Keratinocyte (primary cell): ENCODE data around the gene KIFC3. TPM values are rescaled to one million over a fixed set of nuclear protein-coding genes. Genes with fewer than 3 reads are reported as not detected.

Experiments
- DNase-seq: peaks from one replicate; pipeline ENCODE4 v3.0.0-alpha.2; 2011; ENCODE audit warnings: low read depth, missing footprints, low spot score
- FAIRE-seq: peaks from 2 replicates; lab custom pipeline; 2011; peaks lifted over from hg19 to GRCh38; lab: Jason Lieb, UNC
- H2AFZ ChIP-seq: 2 replicates; pipeline ENCODE4 v1.6.0; 2012; ENCODE audit warnings: low read length, control low read depth, inconsistent platforms; ENCODE audit not compliant: control insufficient read depth
- H3K27ac ChIP-seq: 2 replicates; pipeline ENCODE4 v1.5.1; 2011; ENCODE audit warnings: low read length; ENCODE audit not compliant: control insufficient read depth, insufficient read depth
- H3K27me3 ChIP-seq: 3 replicates; pipeline ENCODE4 v1.6.0; 2011; ENCODE audit warnings: low read length; ENCODE audit not compliant: control insufficient read depth, insufficient read depth; ENCODE audit errors: extremely low read depth
- H3K36me3 ChIP-seq, 2 experiments: 2 replicates in 1 of 2; 3 replicates in 1 of 2; pipeline ENCODE4 v1.5.1; 2011; ENCODE audit warnings: low read length in 2 of 2, mild to moderate bottlenecking in 1 of 2; ENCODE audit not compliant: control insufficient read depth in 2 of 2, insufficient read depth in 2 of 2; ENCODE audit errors: extremely low read depth in 1 of 2
- H3K4me1 ChIP-seq: 3 replicates; pipeline ENCODE4 v1.5.1; 2011; ENCODE audit warnings: low read length; ENCODE audit not compliant: control insufficient read depth, insufficient read depth; ENCODE audit errors: extremely low read depth
- H3K4me2 ChIP-seq: 3 replicates; pipeline ENCODE4 v1.6.0; 2011; ENCODE audit warnings: low read depth, low read length; ENCODE audit not compliant: control insufficient read depth, insufficient read depth; ENCODE audit errors: extremely low read depth
- H3K4me3 ChIP-seq, 3 experiments: fragments of 200-600 bp in 1 of 3; sonication (generic) in 1 of 3; 2 replicates in 2 of 3; 3 replicates in 1 of 3; pipeline ENCODE4 v1.5.1; 2011 to 2016; ENCODE audit warnings: low read length in 3 of 3, mild to moderate bottlenecking in 3 of 3, control low read depth in 2 of 3, inconsistent platforms in 1 of 3, low read depth in 1 of 3, mixed read lengths in 1 of 3, mixed run types in 1 of 3, moderate library complexity in 1 of 3; ENCODE audit not compliant: control insufficient read depth in 2 of 3, insufficient read depth in 2 of 3; ENCODE audit errors: extremely low read depth in 1 of 3
- H3K79me2 ChIP-seq: 2 replicates; pipeline ENCODE4 v1.6.0; 2012; ENCODE audit warnings: low read length; ENCODE audit not compliant: control insufficient read depth, insufficient read depth
- H3K9ac ChIP-seq: 3 replicates; pipeline ENCODE4 v1.6.0; 2011; ENCODE audit warnings: low read length; ENCODE audit not compliant: control insufficient read depth, insufficient read depth; ENCODE audit errors: extremely low read depth
- H3K9me1 ChIP-seq: 3 replicates; pipeline ENCODE4 v1.6.0; 2011; ENCODE audit warnings: low read length; ENCODE audit not compliant: control insufficient read depth, insufficient read depth; ENCODE audit errors: extremely low read depth
- H3K9me3 ChIP-seq: 2 replicates; pipeline ENCODE4 v1.5.1; 2012; ENCODE audit warnings: low read depth, low read length; ENCODE audit not compliant: control insufficient read depth
- H4K20me1 ChIP-seq: 3 replicates; pipeline ENCODE4 v1.6.0; 2011; ENCODE audit warnings: low read length; ENCODE audit not compliant: control insufficient read depth, insufficient read depth; ENCODE audit errors: extremely low read depth
- EZH2 ChIP-seq: IDR thresholded peaks from one replicate; pipeline ENCODE4 v1.6.1; 2012; ENCODE audit warnings: inconsistent platforms, mild to moderate bottlenecking, low read length, moderate library complexity
- dilution Hi-C: fragments of 300-500 bp; cut with MboI; formaldehyde crosslinking; loops from one replicate; pipeline ENCODE4 v1.7.0; 2020; ENCODE audit warnings: low sequenced_read_pairs; ENCODE audit not compliant: extremely low pct_ligation_motif_present
- polyA plus RNA-seq, 5 experiments: library from polyadenylated mRNA; depleted of rRNA in 3 of 5; stranded (reverse) in 3 of 5; stranded (forward) in 1 of 5; unstranded in 1 of 5; fragments of >200 nt; gene quantifications; 1 replicate in 1 of 5; 2 replicates in 3 of 5; 3 replicates in 1 of 5; pipeline versions ENCODE4 v1.2.1 to v1.2.3, GENCODE V29; 2011 to 2012; ENCODE audit warnings: missing spikeins in 2 of 5, low read depth in 1 of 5, low replicate concordance in 1 of 5
- TF ChIP-seq, protein P1 (sequence below), 3 experiments: IDR thresholded peaks in 1 of 3; conservative IDR thresholded peaks in 1 of 3; optimal IDR thresholded peaks in 1 of 3; 2 replicates in 2 of 3; 3 replicates in 1 of 3; pipeline versions ENCODE3 to v1.5.1; 2011; ENCODE audit warnings: low read length in 3 of 3, mild to moderate bottlenecking in 3 of 3, moderate library complexity in 2 of 3, control low read depth in 1 of 3, inconsistent platforms in 1 of 3; ENCODE audit not compliant: insufficient read depth in 2 of 3; ENCODE audit errors: extremely low read depth in 1 of 3

Gene KIFC3
- polyA plus RNA-seq, 1 donor (not counting 4 experiments of a cell fraction or from before 2014, with no cell fraction given): 22.7 TPM

DNA sequence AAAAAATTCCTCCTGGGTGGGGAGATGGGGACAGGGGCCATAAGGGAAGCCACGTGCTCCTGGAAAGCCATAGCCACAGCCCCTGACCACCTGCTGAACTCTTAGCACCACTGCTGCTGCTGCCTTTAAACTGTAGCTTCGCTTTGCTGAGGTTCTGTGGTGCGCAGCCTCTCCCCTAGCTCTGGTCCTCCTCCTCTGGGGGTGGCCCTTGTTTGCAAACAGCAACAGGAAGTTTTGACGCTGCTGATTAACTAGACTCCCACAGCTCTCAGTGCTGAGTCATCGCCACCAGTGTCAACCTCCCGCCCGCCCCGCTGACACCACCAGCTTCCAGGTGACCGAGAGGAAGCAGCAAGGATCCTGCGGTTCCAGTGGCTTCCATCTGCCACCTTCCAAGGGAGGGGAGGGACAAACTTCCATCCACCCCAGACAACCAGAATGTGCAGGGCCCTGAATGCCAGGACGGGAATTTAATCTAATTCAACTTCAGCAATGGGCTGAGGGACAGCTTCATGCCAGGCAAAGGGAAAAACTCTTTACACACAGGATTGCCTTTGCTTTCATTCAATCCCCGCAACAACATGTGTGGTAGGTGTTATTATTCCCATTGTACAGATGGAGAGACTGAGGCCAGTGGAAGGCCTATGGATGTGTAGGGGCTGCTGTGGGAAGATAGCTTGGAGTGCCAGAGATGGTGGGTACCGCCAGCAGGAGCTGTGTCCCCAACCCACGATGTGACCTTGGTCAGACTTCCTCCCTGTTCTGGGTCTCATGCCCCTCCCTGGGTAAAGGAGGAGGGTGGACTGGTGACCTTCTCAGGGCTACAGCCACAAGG, 8.1 kb upstream of the KIFC3 start:
- H2AFZ ChIP-seq: peak overlapping the region; percentile 53
- TF ChIP-seq, protein P1, sequence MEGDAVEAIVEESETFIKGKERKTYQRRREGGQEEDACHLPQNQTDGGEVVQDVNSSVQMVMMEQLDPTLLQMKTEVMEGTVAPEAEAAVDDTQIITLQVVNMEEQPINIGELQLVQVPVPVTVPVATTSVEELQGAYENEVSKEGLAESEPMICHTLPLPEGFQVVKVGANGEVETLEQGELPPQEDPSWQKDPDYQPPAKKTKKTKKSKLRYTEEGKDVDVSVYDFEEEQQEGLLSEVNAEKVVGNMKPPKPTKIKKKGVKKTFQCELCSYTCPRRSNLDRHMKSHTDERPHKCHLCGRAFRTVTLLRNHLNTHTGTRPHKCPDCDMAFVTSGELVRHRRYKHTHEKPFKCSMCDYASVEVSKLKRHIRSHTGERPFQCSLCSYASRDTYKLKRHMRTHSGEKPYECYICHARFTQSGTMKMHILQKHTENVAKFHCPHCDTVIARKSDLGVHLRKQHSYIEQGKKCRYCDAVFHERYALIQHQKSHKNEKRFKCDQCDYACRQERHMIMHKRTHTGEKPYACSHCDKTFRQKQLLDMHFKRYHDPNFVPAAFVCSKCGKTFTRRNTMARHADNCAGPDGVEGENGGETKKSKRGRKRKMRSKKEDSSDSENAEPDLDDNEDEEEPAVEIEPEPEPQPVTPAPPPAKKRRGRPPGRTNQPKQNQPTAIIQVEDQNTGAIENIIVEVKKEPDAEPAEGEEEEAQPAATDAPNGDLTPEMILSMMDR (optimal IDR thresholded peaks at IDR 0.05 in 1 of 3, IDR thresholded peaks at IDR 0.05 in 1 of 3, conservative IDR thresholded peaks at IDR 0.05 in 1 of 3; ENCODE audit: extremely low read depth in 1 of 3, insufficient read depth in 2 of 3, low read length in 3 of 3): no peak
- TF ChIP-seq EZH2: no peak
- peak overlapping the region; percentile 91 for H3K27ac ChIP-seq
- peak overlapping the region; percentile 81 for H3K4me2 ChIP-seq
- H3K9me3 ChIP-seq: no peaks in the 10 kb centered on the region
- no peaks in the 10 kb centered on the region for H3K36me3 ChIP-seq
- no peaks in the 10 kb centered on the region for H3K27me3 ChIP-seq
- FAIRE-seq (peak; percentile 64), DNase-seq (no peak)
- H3K9me1 ChIP-seq: peaks cover 4% of the 10 kb centered on the region
- H3K4me3 ChIP-seq: peak overlapping the region in 2 of 3 experiments; percentile 24 to 34
- H3K79me2 ChIP-seq: no peaks in the 10 kb centered on the region
- peaks cover 67% of the 10 kb centered on the region for H3K4me1 ChIP-seq
- H4K20me1 ChIP-seq: no peaks in the 10 kb centered on the region
- dilution Hi-C loops: no loop called here
- H3K9ac ChIP-seq: peak overlapping the region; percentile 73

GRCh38 chr16:57809276-57810196, 7.2 kb upstream of the KIFC3 start:
- peak overlapping the region; percentile 53 for H2AFZ ChIP-seq
- no peak for DNase-seq
- no peaks in the 10 kb centered on the region for H3K79me2 ChIP-seq
- TF ChIP-seq EZH2: no peak
- TF ChIP-seq, protein P1 (optimal IDR thresholded peaks at IDR 0.05 in 1 of 3, IDR thresholded peaks at IDR 0.05 in 1 of 3, conservative IDR thresholded peaks at IDR 0.05 in 1 of 3; ENCODE audit: extremely low read depth in 1 of 3, insufficient read depth in 2 of 3, low read length in 3 of 3): no peak
- H3K9me1 ChIP-seq: peaks cover 4% of the 10 kb centered on the region
- no peak for FAIRE-seq
- no peaks in the 10 kb centered on the region for H3K9me3 ChIP-seq
- no peaks in the 10 kb centered on the region for H3K36me3 ChIP-seq
- dilution Hi-C loops: no loop called here
- H3K4me1 ChIP-seq: peaks cover 58% of the 10 kb centered on the region
- no peaks in the 10 kb centered on the region for H4K20me1 ChIP-seq
- peak overlapping the region; percentile 91 for H3K27ac ChIP-seq
- H3K4me3 ChIP-seq: peak overlapping the region in 2 of 3 experiments; percentile 24 to 34
- peak overlapping the region; percentile 73 for H3K9ac ChIP-seq
- H3K27me3 ChIP-seq: no peaks in the 10 kb centered on the region
- peak overlapping the region; percentile 81 for H3K4me2 ChIP-seq
